Measurements from ENCODE around the gene CD2BP2.
"Not testable (repeated sequence)": the region's sequence is repeated elsewhere in the genome, so short reads cannot be mapped to it uniquely, and the experiment has no call there.

- not testable (repeated sequence) for TF ChIP-seq EZH2phosphoT487 (IDR thresholded peaks at IDR 0.05; ENCODE audit: borderline replicate concordance, low read depth); POLR2AphosphoS5 (IDR thresholded peaks at IDR 0.05; ENCODE audit: low read depth, low read length)
Observed at GRCh38 chr16:30310937-30311336, 44.2 kb downstream of the CD2BP2 start.

Data from SK-N-SH (cell line).